Cardiac fibroblast (primary cell): ENCODE data around the gene ZNF212.

Source experiments
- DNase-seq, 2 donors: peaks; one replicate each; pipeline versions ENCODE4 v3.0.0 to v3.0.0-alpha.2; 2010; ENCODE audit warnings: low read depth in 2 of 2
- H3K4me3 ChIP-seq, 2 donors: replicated peaks in 1 of 2; 1 replicate in 1 of 2; 2 replicates in 1 of 2; pipeline ENCODE4 v1.5.1; 2011; ENCODE audit warnings: low read depth in 2 of 2, low read length in 2 of 2, mild to moderate bottlenecking in 2 of 2, moderate library complexity in 1 of 2
- CTCF ChIP-seq: IDR thresholded peaks from one replicate; pipeline ENCODE4 v1.5.1; 2011; ENCODE audit warnings: low read depth, mild to moderate bottlenecking, low read length, inconsistent platforms

Gene ZNF212

GRCh38 chr7:149284850-149285585 lies 45.6 kb downstream of the ZNF212 start:
- TF ChIP-seq CTCF: no peak
- H3K4me3 ChIP-seq: peak overlapping the region; percentile 62 to 71
- DNase-seq: peak; percentile 86 to 89

- peak overlapping the region; percentile 62 to 71 for H3K4me3 ChIP-seq
- TF ChIP-seq CTCF: no peak
- peak; percentile 32 to 41 for DNase-seq
These were observed 46.2 kb downstream of the ZNF212 start for GRCh38 chr7:149285603-149286002.

GRCh38 chr7:149286811-149287400 lies 47.5 kb downstream of the ZNF212 start:
- TF ChIP-seq CTCF: no peak
- H3K4me3 ChIP-seq: no peak overlapping the region
- peak in 1 of 2 donors; percentile 18 for DNase-seq

- H3K4me3 ChIP-seq: no peak overlapping the region
- TF ChIP-seq CTCF: no peak
- no peak for DNase-seq
These were observed 48.2 kb downstream of the ZNF212 start for GRCh38 chr7:149287622-149288021.

- no peak overlapping the region for H3K4me3 ChIP-seq
- no peak for TF ChIP-seq CTCF
- DNase-seq: no peak
These were observed 49.8 kb downstream of the ZNF212 start for GRCh38 chr7:149289262-149289661.

- DNase-seq: no peak
- H3K4me3 ChIP-seq: no peak overlapping the region
- no peak for TF ChIP-seq CTCF
These were observed 50.4 kb downstream of the ZNF212 start for GRCh38 chr7:149289856-149290255.
